NCI-H1930 (cell line): ENCODE data around the gene TGFB2.
"Not testable (repeated sequence)": the region's sequence is repeated elsewhere in the genome, so short reads cannot be mapped to it uniquely, and the experiment has no call there.

Experiments used
- DNase-seq, 2 experiments: peaks; one replicate each; lab custom pipeline; 2025; lab: John Stamatoyannopoulos, UW

TGFB2 gene

GRCh38 chr1:218344814-218345672 is at the start of gene TGFB2:
Gene TGFB2, plus strand, starts transcription at chr1:218345336. Its CDS starts 1,366 bp downstream, at chr1:218346702.
- DNase-seq = no peak

- no peak for DNase-seq
Observed at GRCh38 chr1:218296162-218296561, 49.0 kb upstream of the TGFB2 start.

- DNase-seq = no peak
Observed at GRCh38 chr1:218297461-218297860, 47.7 kb upstream of the TGFB2 start.

GRCh38 chr1:218297867-218298266 is 47.3 kb upstream of the TGFB2 start:
- no peak for DNase-seq

- no peak for DNase-seq
Observed at GRCh38 chr1:218298398-218298797, 46.7 kb upstream of the TGFB2 start.

GRCh38 chr1:218299416-218299815 is 45.7 kb upstream of the TGFB2 start:
- DNase-seq = no peak

- no peak for DNase-seq
Observed at GRCh38 chr1:218301217-218301616, 43.9 kb upstream of the TGFB2 start.

GRCh38 chr1:218302155-218302554 is 43.0 kb upstream of the TGFB2 start:
- no peak for DNase-seq

- no peak for DNase-seq
Observed at GRCh38 chr1:218303176-218303879, 41.8 kb upstream of the TGFB2 start.

GRCh38 chr1:218304281-218305039 is 40.7 kb upstream of the TGFB2 start:
- no peak for DNase-seq

- no peak for DNase-seq
Observed at GRCh38 chr1:218305472-218306064, 39.6 kb upstream of the TGFB2 start.

GRCh38 chr1:218312509-218312908 is 32.6 kb upstream of the TGFB2 start:
- no peak for DNase-seq

- no peak for DNase-seq
Observed at GRCh38 chr1:218314316-218314715, 30.8 kb upstream of the TGFB2 start.

GRCh38 chr1:218315638-218316037 is 29.5 kb upstream of the TGFB2 start:
- DNase-seq = no peak

- DNase-seq = no peak
Observed at GRCh38 chr1:218317061-218317460, 28.1 kb upstream of the TGFB2 start.

- not testable (repeated sequence) for DNase-seq
Observed at GRCh38 chr1:218320182-218320581, 25.0 kb upstream of the TGFB2 start.

- DNase-seq = no peak
Observed at GRCh38 chr1:218322762-218323161, 22.4 kb upstream of the TGFB2 start.

GRCh38 chr1:218323568-218324225 is 21.4 kb upstream of the TGFB2 start:
- DNase-seq = no peak

- no peak for DNase-seq
Observed at GRCh38 chr1:218324226-218324580, 20.9 kb upstream of the TGFB2 start.

- no peak for DNase-seq
Observed at GRCh38 chr1:218328769-218329168, 16.4 kb upstream of the TGFB2 start.

GRCh38 chr1:218330043-218330623 is 15.0 kb upstream of the TGFB2 start:
- peak; percentile 11 to 49 for DNase-seq
